ENCODE results near the gene CD47. TPM values are rescaled to one million over a fixed set of nuclear protein-coding genes. Genes with fewer than 3 reads are reported as not detected.

CD47 gene
- total and polyA plus RNA-seq, 2 donors (not counting 1 experiment from before 2014, with no cell fraction given) = 86.4 to 259 TPM

GRCh38 chr3:108117241-108117775, 26.5 kb upstream of the CD47 start:
- H3K9me3 ChIP-seq (ENCODE audit: control extremely low read depth in 1 of 3, control insufficient read depth in 2 of 3, insufficient read depth in 1 of 3, low read length in 2 of 3) = no peaks in the 10 kb centered on the region
- Mint-ChIP-seq H3K9me3 (ENCODE audit: insufficient read depth) (no peaks in the 10 kb centered on the region), H3K4me3 (no peak overlapping the region), H3K27me3 (no peaks in the 10 kb centered on the region), H3K4me1 (peaks cover 36% of the 10 kb centered on the region), H3K27ac (no peak overlapping the region)
- intact Hi-C loops (cut with micrococcal nuclease) = loop anchor here (1.0 kb wide), 1 partner anchor 11 kb away; no protein-coding TSS in a partner anchor
- H3K36me3 ChIP-seq (replicated peaks in 1 of 2; ENCODE audit: control extremely low read depth in 1 of 2, control insufficient read depth in 1 of 2, extremely low read depth in 1 of 2, insufficient read depth in 2 of 2, low read length in 1 of 2) = no peaks in the 10 kb centered on the region
- no peak overlapping the region for H3K4me2 ChIP-seq (replicated peaks; ENCODE audit: low read depth, low read length, poor library complexity, severe bottlenecking)
- CTCF ChIA-PET = interaction anchor here (0.6 kb wide), 1 partner anchor 1901 kb away, joined by 4 read pairs; no protein-coding TSS in a partner anchor
- no peaks in the 10 kb centered on the region for H4K20me1 ChIP-seq (ENCODE audit: control insufficient read depth, insufficient read depth, low read length, poor library complexity, severe bottlenecking)
- TF ChIP-seq CTCF (IDR thresholded peaks at IDR 0.05) (no peak), EZH2 (IDR thresholded peaks at IDR 0.05; ENCODE audit: borderline replicate concordance, insufficient read depth, low read depth, low read length, poor library complexity, severe bottlenecking) (no peak)
- no peak overlapping the region for H3K27ac ChIP-seq (ENCODE audit: low read length in 2 of 2)
- no peaks in the 10 kb centered on the region for H3K27me3 ChIP-seq (replicated peaks in 1 of 4; ENCODE audit: control extremely low read depth in 1 of 4, control insufficient read depth in 3 of 4, insufficient read depth in 4 of 4, low read length in 3 of 4)
- H3K79me2 ChIP-seq (ENCODE audit: control insufficient read depth, insufficient read depth, low read length) = peaks cover 8% of the 10 kb centered on the region
- POLR2A ChIA-PET = no interaction called here
- no peak overlapping the region for H2AFZ ChIP-seq (ENCODE audit: insufficient read depth, low read depth, low read length, poor library complexity, severe bottlenecking)
- H3K4me1 ChIP-seq (ENCODE audit: control insufficient read depth in 2 of 2, insufficient read depth in 2 of 2, low read length in 2 of 2) = peaks cover 21 to 26% of the 10 kb centered on the region in 2 donors
- 67% methylated on average over 1 of the region's 6 CpGs for WGBS (ENCODE audit: insufficient coverage)
- DNase-seq (no peak), ATAC-seq (ENCODE audit: low read depth) (no peak)
- no peak overlapping the region for H3K9ac ChIP-seq (ENCODE audit: low read length)
- H3K4me3 ChIP-seq (ENCODE audit: control extremely low read depth in 1 of 5, extremely low read depth in 1 of 5, insufficient read depth in 1 of 5, low read depth in 2 of 5, low read length in 4 of 5) = no peak overlapping the region

- Histone ChIP-seq H3K36me3 (replicated peaks in 1 of 2; ENCODE audit: control extremely low read depth in 1 of 2, control insufficient read depth in 1 of 2, extremely low read depth in 1 of 2, insufficient read depth in 2 of 2, low read length in 1 of 2) (no peaks in the 10 kb centered on the region), H3K27me3 (replicated peaks in 1 of 4; ENCODE audit: control extremely low read depth in 1 of 4, control insufficient read depth in 3 of 4, insufficient read depth in 4 of 4, low read length in 3 of 4) (no peaks in the 10 kb centered on the region), H3K79me2 (ENCODE audit: control insufficient read depth, insufficient read depth, low read length) (peaks cover 3% of the 10 kb centered on the region), H3K4me3 (ENCODE audit: control extremely low read depth in 1 of 5, extremely low read depth in 1 of 5, insufficient read depth in 1 of 5, low read depth in 2 of 5, low read length in 4 of 5) (no peak overlapping the region), H4K20me1 (ENCODE audit: control insufficient read depth, insufficient read depth, low read length, poor library complexity, severe bottlenecking) (no peaks in the 10 kb centered on the region), H3K4me1 (ENCODE audit: control insufficient read depth in 2 of 2, insufficient read depth in 2 of 2, low read length in 2 of 2) (peaks cover 0 to 4% of the 10 kb centered on the region in 2 donors), H3K4me2 (replicated peaks; ENCODE audit: low read depth, low read length, poor library complexity, severe bottlenecking) (no peak overlapping the region), H2AFZ (ENCODE audit: insufficient read depth, low read depth, low read length, poor library complexity, severe bottlenecking) (no peak overlapping the region), H3K9ac (ENCODE audit: low read length) (no peak overlapping the region), H3K9me3 (ENCODE audit: control extremely low read depth in 1 of 3, control insufficient read depth in 2 of 3, insufficient read depth in 1 of 3, low read length in 2 of 3) (no peaks in the 10 kb centered on the region), H3K27ac (ENCODE audit: low read length in 2 of 2) (no peak overlapping the region)
- no peak overlapping the region for H3K27ac Mint-ChIP-seq
- TF ChIP-seq EZH2 (IDR thresholded peaks at IDR 0.05; ENCODE audit: borderline replicate concordance, insufficient read depth, low read depth, low read length, poor library complexity, severe bottlenecking) = no peak
- TF ChIP-seq CTCF (IDR thresholded peaks at IDR 0.05) = no peak
- 93% methylated on average over 6 of the region's 16 CpGs for WGBS (ENCODE audit: insufficient coverage)
- ATAC-seq (ENCODE audit: low read depth) (no peak), DNase-seq (no peak)
- no peak overlapping the region for H3K4me3 Mint-ChIP-seq
- peaks cover 16% of the 10 kb centered on the region for H3K4me1 Mint-ChIP-seq
- ChIA-PET POLR2A (interaction anchor here (0.7 kb wide), 1 partner anchor 26 kb away, joined by 3 read pairs; no protein-coding TSS in a partner anchor), CTCF (no interaction called here)
- no peaks in the 10 kb centered on the region for H3K27me3 Mint-ChIP-seq
- intact Hi-C loops (cut with micrococcal nuclease) = no loop called here
- no peaks in the 10 kb centered on the region for H3K9me3 Mint-ChIP-seq (ENCODE audit: insufficient read depth)
These were observed 23.7 kb upstream of the CD47 start for GRCh38 chr3:108114423-108115065.
